Nephron (organoid): ENCODE data around the gene LPCAT3.
"Not testable (repeated sequence)": the region's sequence is repeated elsewhere in the genome, so short reads cannot be mapped to it uniquely, and the experiment has no call there.

ENCODE experiments used
- H3K27ac Mint-ChIP-seq, 3 experiments: 2 replicates each; pipeline ENCODE4 v1.8.0; 2020; ENCODE audit warnings: mixed read lengths in 3 of 3, mild to moderate bottlenecking in 2 of 3, moderate library complexity in 1 of 3
- H3K27me3 Mint-ChIP-seq: 2 replicates; pipeline ENCODE4 v1.8.0; 2021; ENCODE audit warnings: low read depth, mild to moderate bottlenecking, moderate library complexity, mixed read lengths
- H3K36me3 Mint-ChIP-seq: 2 replicates; pipeline ENCODE4 v1.8.0; 2020; ENCODE audit warnings: low read depth, mixed read lengths
- H3K4me1 Mint-ChIP-seq: 2 replicates; pipeline ENCODE4 v1.8.0; 2020; ENCODE audit warnings: mixed read lengths
- H3K4me3 Mint-ChIP-seq, 3 experiments: 2 replicates each; pipeline ENCODE4 v1.8.0; 2020; ENCODE audit warnings: mild to moderate bottlenecking in 3 of 3, mixed read lengths in 3 of 3, moderate library complexity in 2 of 3
- H3K9me3 Mint-ChIP-seq: 2 replicates; pipeline ENCODE4 v1.8.0; 2020; ENCODE audit warnings: mixed read lengths
- TF ChIP-seq, protein P1 (sequence below), 3 experiments: fragments of 200-600 bp; sonication (generic); IDR thresholded peaks; one replicate each; pipeline ENCODE4 v1.5.0; 2021; ENCODE audit warnings: antibody characterized with exemption in 3 of 3; ENCODE audit not compliant: unreplicated experiment in 3 of 3

The LPCAT3 gene

DNA sequence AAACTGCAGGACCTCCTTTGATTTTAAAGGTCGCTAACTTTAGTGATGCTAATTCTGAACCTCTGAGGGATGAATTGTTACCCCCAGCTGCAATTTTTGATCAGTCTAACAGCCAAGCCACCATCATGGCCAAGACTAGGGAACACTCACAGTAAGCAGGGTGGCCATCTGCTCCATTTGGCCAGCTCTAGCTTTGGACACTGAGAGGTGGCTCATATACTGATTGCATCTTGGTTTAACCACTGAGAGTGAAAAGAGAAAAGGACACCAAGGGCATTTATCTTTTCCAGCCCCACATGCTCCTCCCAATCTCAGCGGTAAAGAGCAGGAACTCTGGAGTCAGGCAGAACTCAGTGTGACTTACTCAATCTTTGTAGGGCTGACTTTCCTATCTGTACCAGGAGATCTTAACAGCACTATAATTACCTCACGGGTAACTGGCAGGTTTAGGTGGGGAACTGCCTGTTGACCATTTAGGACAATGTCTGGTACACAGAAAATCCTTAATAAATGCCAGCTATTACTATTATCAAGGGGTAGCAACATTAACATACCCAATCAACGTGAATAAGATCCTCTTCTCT, 6.2 kb downstream of the LPCAT3 start:
- no peak overlapping the region for H3K4me3 Mint-ChIP-seq
- H3K27me3 Mint-ChIP-seq: no peaks in the 10 kb centered on the region
- peaks cover 12% of the 10 kb centered on the region for H3K4me1 Mint-ChIP-seq
- peaks cover 25% of the 10 kb centered on the region for H3K36me3 Mint-ChIP-seq
- H3K27ac Mint-ChIP-seq: no peak overlapping the region
- TF ChIP-seq, protein P1, sequence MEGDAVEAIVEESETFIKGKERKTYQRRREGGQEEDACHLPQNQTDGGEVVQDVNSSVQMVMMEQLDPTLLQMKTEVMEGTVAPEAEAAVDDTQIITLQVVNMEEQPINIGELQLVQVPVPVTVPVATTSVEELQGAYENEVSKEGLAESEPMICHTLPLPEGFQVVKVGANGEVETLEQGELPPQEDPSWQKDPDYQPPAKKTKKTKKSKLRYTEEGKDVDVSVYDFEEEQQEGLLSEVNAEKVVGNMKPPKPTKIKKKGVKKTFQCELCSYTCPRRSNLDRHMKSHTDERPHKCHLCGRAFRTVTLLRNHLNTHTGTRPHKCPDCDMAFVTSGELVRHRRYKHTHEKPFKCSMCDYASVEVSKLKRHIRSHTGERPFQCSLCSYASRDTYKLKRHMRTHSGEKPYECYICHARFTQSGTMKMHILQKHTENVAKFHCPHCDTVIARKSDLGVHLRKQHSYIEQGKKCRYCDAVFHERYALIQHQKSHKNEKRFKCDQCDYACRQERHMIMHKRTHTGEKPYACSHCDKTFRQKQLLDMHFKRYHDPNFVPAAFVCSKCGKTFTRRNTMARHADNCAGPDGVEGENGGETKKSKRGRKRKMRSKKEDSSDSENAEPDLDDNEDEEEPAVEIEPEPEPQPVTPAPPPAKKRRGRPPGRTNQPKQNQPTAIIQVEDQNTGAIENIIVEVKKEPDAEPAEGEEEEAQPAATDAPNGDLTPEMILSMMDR (IDR thresholded peaks at IDR 0.05; ENCODE audit: unreplicated experiment in 3 of 3): no peak
- no peaks in the 10 kb centered on the region for H3K9me3 Mint-ChIP-seq

DNA sequence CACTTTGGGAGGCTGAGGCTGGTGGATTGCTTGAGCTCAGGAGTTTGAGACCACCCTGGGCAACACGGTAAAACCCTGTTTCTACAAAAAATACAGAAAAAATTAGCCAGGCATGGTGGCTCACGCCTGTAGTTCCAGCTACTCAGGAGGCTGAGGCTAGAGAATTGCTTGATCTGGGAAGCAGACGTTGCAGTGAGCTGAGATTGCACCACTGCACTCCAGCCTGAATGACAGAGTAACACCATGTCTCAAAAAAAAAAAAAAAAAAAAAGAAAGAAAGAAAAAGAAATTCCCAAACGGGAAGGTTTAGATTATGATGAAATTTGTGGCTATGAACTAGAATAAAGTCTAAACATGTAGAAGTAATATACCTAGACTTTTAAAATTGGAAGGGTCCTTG, 6.9 kb downstream of the LPCAT3 start:
- not testable (repeated sequence) for H3K27ac Mint-ChIP-seq, H3K27me3 Mint-ChIP-seq, H3K4me1 Mint-ChIP-seq, H3K9me3 Mint-ChIP-seq, H3K4me3 Mint-ChIP-seq
- peaks cover 25% of the 10 kb centered on the region for H3K36me3 Mint-ChIP-seq

DNA sequence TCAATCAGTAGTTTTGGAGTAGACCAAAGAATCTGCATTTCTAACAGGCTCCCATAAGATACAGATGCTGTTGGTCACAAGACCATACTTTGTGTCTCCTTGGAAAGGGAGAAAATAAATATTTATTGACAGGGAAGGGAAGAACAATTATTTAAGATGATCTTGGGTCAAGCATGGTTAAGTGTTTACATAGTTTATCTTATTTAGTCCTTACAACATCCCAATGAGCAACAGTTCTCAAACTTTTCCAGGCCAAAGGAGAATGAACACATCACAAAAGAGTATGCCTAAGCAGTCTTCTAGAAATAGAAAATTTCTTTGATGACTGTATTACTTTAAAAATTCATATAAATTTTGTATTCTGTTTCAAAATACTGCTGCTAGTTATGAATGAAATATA, 8.8 kb downstream of the LPCAT3 start:
- Mint-ChIP-seq H3K9me3 (no peaks in the 10 kb centered on the region), H3K27me3 (no peaks in the 10 kb centered on the region), H3K27ac (no peak overlapping the region), H3K4me1 (no peaks in the 10 kb centered on the region), H3K36me3 (peaks cover 31% of the 10 kb centered on the region), H3K4me3 (no peak overlapping the region)
- TF ChIP-seq, protein P1 (IDR thresholded peaks at IDR 0.05; ENCODE audit: unreplicated experiment in 3 of 3): no peak

DNA sequence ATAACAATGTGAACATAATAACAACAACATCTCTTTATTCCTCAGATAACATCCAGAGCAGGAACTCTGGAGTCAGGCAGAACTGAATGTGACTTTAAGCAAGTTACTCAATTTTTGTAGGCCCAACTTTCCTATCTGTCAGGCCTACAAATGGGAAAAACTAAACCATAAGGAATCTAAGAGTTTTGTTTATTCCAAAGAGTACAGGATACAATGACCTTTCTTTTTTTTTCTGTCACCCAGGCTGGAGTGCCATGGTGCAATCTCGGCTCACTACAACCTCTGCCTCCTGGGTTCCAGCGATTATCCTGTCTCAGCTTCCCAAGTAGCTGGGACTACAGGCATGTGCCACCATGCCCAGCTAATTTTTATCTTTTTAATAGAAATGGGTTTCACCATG, 9.4 kb downstream of the LPCAT3 start:
- H3K9me3 Mint-ChIP-seq: no peaks in the 10 kb centered on the region
- H3K36me3 Mint-ChIP-seq: peaks cover 32% of the 10 kb centered on the region
- no peak overlapping the region for H3K4me3 Mint-ChIP-seq
- H3K27ac Mint-ChIP-seq: no peak overlapping the region
- H3K4me1 Mint-ChIP-seq: no peaks in the 10 kb centered on the region
- no peaks in the 10 kb centered on the region for H3K27me3 Mint-ChIP-seq
- TF ChIP-seq, protein P1 (IDR thresholded peaks at IDR 0.05; ENCODE audit: unreplicated experiment in 3 of 3): no peak

DNA sequence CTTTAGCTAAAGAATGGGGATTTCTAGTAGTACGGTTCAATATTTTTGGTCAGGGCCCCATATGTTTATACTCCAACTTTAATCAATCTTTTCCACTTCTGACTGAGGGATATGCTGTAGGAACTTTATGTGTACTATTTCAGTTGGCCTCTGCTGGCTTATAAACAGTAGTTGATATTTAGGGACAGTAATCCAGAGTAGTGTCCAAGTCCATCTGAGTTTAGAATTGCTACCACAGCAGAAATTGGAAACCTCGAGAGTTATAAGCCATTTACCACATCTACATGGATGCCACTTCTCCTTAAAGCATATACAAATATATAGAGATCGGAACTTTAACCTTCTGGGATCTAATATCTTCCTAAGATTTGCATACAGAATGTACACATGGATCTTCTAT, 11.6 kb downstream of the LPCAT3 start:
- Mint-ChIP-seq H3K36me3 (peaks cover 25% of the 10 kb centered on the region), H3K27ac (no peak overlapping the region), H3K9me3 (no peaks in the 10 kb centered on the region), H3K27me3 (no peaks in the 10 kb centered on the region), H3K4me3 (no peak overlapping the region), H3K4me1 (no peaks in the 10 kb centered on the region)
- TF ChIP-seq, protein P1 (IDR thresholded peaks at IDR 0.05; ENCODE audit: unreplicated experiment in 3 of 3): no peak

DNA sequence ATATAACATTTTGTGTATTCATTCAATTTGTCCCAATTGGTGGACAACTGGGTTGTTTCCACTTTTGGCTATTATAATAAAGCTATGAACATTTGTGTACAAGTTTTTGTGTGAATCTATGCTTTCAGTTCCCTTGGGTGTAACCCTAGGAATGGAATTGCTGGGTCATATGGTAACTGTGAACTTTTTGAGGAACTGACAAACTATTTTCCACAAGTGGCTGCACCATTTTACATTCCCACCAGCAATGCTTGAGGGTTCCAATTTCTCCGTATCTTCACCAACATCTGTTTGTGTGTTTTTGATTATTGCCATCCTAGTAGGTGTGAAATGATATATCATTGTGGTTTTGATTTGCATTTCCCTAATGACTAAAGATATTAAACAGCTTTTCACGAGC, 13.0 kb downstream of the LPCAT3 start:
- Mint-ChIP-seq H3K4me3 (no peak overlapping the region), H3K36me3 (peaks cover 24% of the 10 kb centered on the region), H3K27ac (no peak overlapping the region), H3K27me3 (no peaks in the 10 kb centered on the region), H3K4me1 (no peaks in the 10 kb centered on the region), H3K9me3 (no peaks in the 10 kb centered on the region)
- TF ChIP-seq, protein P1 (IDR thresholded peaks at IDR 0.05; ENCODE audit: unreplicated experiment in 3 of 3): no peak
